CD14-positive monocyte (primary cell): Measurements from ENCODE around the gene CLN6. TPM values are rescaled to one million over a fixed set of nuclear protein-coding genes. Genes with fewer than 3 reads are reported as not detected.

Experiments used
- DNase-seq, 3 donors: peaks; one replicate each; pipeline ENCODE4 v3.0.0-alpha.2; 2011 to 2022
- H2AFZ ChIP-seq: 2 replicates; pipeline ENCODE4 v1.6.0; 2012; ENCODE audit warnings: mild to moderate bottlenecking, low read depth, low read length, inconsistent platforms; ENCODE audit not compliant: insufficient read depth, poor library complexity, severe bottlenecking
- H3K27ac ChIP-seq, 2 donors: 1 replicate in 1 of 2; 2 replicates in 1 of 2; pipeline ENCODE4 v1.5.1; 2012 to 2013; ENCODE audit warnings: low read length in 2 of 2, control low read depth in 1 of 2, inconsistent platforms in 1 of 2, low read depth in 1 of 2, mild to moderate bottlenecking in 1 of 2
- H3K27me3 ChIP-seq, 2 donors: one replicate each; pipeline versions ENCODE4 v1.6.0 to v1.6.1; 2011 to 2013; ENCODE audit warnings: low read length in 2 of 2; ENCODE audit not compliant: control insufficient read depth in 2 of 2, insufficient read depth in 2 of 2
- H3K36me3 ChIP-seq, 2 donors: replicated peaks in 1 of 2; 1 replicate in 1 of 2; 2 replicates in 1 of 2; pipeline versions ENCODE4 v1.5.1 to v1.6.1; 2012 to 2013; ENCODE audit warnings: low read length in 2 of 2, control low read depth in 1 of 2, inconsistent platforms in 1 of 2, mild to moderate bottlenecking in 1 of 2; ENCODE audit not compliant: insufficient read depth in 2 of 2, control insufficient read depth in 1 of 2
- H3K4me1 ChIP-seq, 2 donors: 1 replicate in 1 of 2; 2 replicates in 1 of 2; pipeline versions ENCODE4 v1.5.1 to v1.6.1; 2012 to 2013; ENCODE audit warnings: low read length in 2 of 2, control low read depth in 1 of 2, inconsistent platforms in 1 of 2, mild to moderate bottlenecking in 1 of 2, moderate library complexity in 1 of 2; ENCODE audit not compliant: insufficient read depth in 2 of 2, control insufficient read depth in 1 of 2
- H3K4me2 ChIP-seq: replicated peaks from 2 replicates; pipeline ENCODE3; 2012; ENCODE audit warnings: low read length, moderate library complexity, mild to moderate bottlenecking; ENCODE audit not compliant: poor library complexity, severe bottlenecking; ENCODE audit errors: extremely low read depth
- H3K4me3 ChIP-seq, 3 experiments: fragments of 200-600 bp in 1 of 3; sonication (generic) in 1 of 3; replicated peaks in 1 of 3; 1 replicate in 2 of 3; 2 replicates in 1 of 3; pipeline ENCODE4 v1.5.1; 2011 to 2013; ENCODE audit warnings: low read length in 3 of 3, mild to moderate bottlenecking in 3 of 3, control low read depth in 2 of 3, low read depth in 2 of 3, inconsistent platforms in 1 of 3, moderate library complexity in 1 of 3
- H3K79me2 ChIP-seq: 2 replicates; pipeline ENCODE4 v1.6.0; 2012; ENCODE audit warnings: mild to moderate bottlenecking, control low read depth, inconsistent platforms, low read length, moderate library complexity; ENCODE audit not compliant: insufficient read depth
- H3K9ac ChIP-seq: 2 replicates; pipeline ENCODE4 v1.6.0; 2017; ENCODE audit warnings: low read length, mild to moderate bottlenecking; ENCODE audit not compliant: insufficient read depth, poor library complexity, severe bottlenecking
- H3K9me3 ChIP-seq, 2 donors: replicated peaks in 1 of 2; 1 replicate in 1 of 2; 2 replicates in 1 of 2; pipeline versions ENCODE4 v1.5.1 to v1.6.1; 2012 to 2013; ENCODE audit warnings: low read length in 2 of 2, control low read depth in 1 of 2; ENCODE audit not compliant: control insufficient read depth in 1 of 2, insufficient read depth in 1 of 2
- H4K20me1 ChIP-seq: 2 replicates; pipeline ENCODE4 v1.6.0; 2012; ENCODE audit warnings: mild to moderate bottlenecking, low read length, control low read depth, moderate library complexity; ENCODE audit not compliant: insufficient read depth
- H3K27ac Mint-ChIP-seq, 7 donors: one replicate each; pipeline ENCODE4 v1.8.0; 2020; ENCODE audit warnings: mild to moderate bottlenecking in 7 of 7, mixed read lengths in 7 of 7, moderate library complexity in 6 of 7, inconsistent platforms in 2 of 7
- H3K27me3 Mint-ChIP-seq, 3 donors: one replicate each; pipeline ENCODE4 v1.8.0; 2021 to 2022; ENCODE audit warnings: low read depth in 3 of 3, mild to moderate bottlenecking in 3 of 3, mixed read lengths in 3 of 3, moderate library complexity in 3 of 3, inconsistent platforms in 1 of 3
- H3K36me3 Mint-ChIP-seq, 2 donors: one replicate each; pipeline ENCODE4 v1.8.0; 2020; ENCODE audit warnings: mixed read lengths in 2 of 2, inconsistent platforms in 1 of 2, mild to moderate bottlenecking in 1 of 2
- H3K4me1 Mint-ChIP-seq: one replicate; pipeline ENCODE4 v1.8.0; 2020; ENCODE audit warnings: mild to moderate bottlenecking, mixed read lengths
- H3K4me3 Mint-ChIP-seq, 2 donors: one replicate each; pipeline ENCODE4 v1.8.0; 2020; ENCODE audit warnings: mild to moderate bottlenecking in 2 of 2, mixed read lengths in 2 of 2, moderate library complexity in 1 of 2
- H3K9me3 Mint-ChIP-seq, 7 donors: one replicate each; pipeline ENCODE4 v1.8.0; 2020 to 2022; ENCODE audit warnings: mixed read lengths in 7 of 7, mild to moderate bottlenecking in 6 of 7, moderate library complexity in 6 of 7, inconsistent platforms in 2 of 7
- CTCF ChIP-seq: fragments of 200-600 bp; IDR thresholded peaks from one replicate; pipeline ENCODE4 v1.8.0; 2022; ENCODE audit warnings: antibody characterized with exemption, mild to moderate bottlenecking
- WGBS: methylation state at CpG from one replicate; pipeline ENCODE4 v1.1.5; 2013; ENCODE audit warnings: missing lambda C conversion rate; ENCODE audit not compliant: insufficient coverage; 5-methylcytosine and 5-hydroxymethylcytosine counted together
- intact Hi-C, 2 donors: fragments of 100-400 bp; cut with micrococcal nuclease; formaldehyde crosslinking; loops; one replicate each; pipeline versions ENCODE4 v1.15.0 to v1.15.1; 2023
- polyA plus RNA-seq, 3 donors: library from polyadenylated mRNA; depleted of rRNA in 1 of 3; unstranded in 2 of 3; stranded (reverse) in 1 of 3; fragments of 300-500 nt in 2 of 3; fragments of >200 nt in 1 of 3; fragmentation: Illumina TruSeq in 2 of 3; gene quantifications; 1 replicate in 2 of 3; 2 replicates in 1 of 3; pipeline ENCODE4 v1.2.3, GENCODE V29; 2012 to 2021

Gene CLN6
- polyA plus RNA-seq, 3 donors, result 3.4 to 37.6 (median 4.2) TPM

- Histone ChIP-seq H4K20me1 (peaks cover 73% of the 10 kb centered on the region), H3K27ac (no peak overlapping the region), H3K4me1 (peaks cover 0 to 12% of the 10 kb centered on the region in 2 donors), H3K9me3 (no peaks in the 10 kb centered on the region), H3K4me2 (no peak overlapping the region), H3K27me3 (no peaks in the 10 kb centered on the region), H3K79me2 (no peaks in the 10 kb centered on the region), H3K4me3 (no peak overlapping the region), H3K36me3 (peaks cover 90 to 98% of the 10 kb centered on the region in 2 donors), H2AFZ (no peak overlapping the region), H3K9ac (no peak overlapping the region)
- Mint-ChIP-seq H3K4me3 (no peak overlapping the region), H3K27ac (no peak overlapping the region), H3K4me1 (peaks cover 16% of the 10 kb centered on the region), H3K27me3 (no peaks in the 10 kb centered on the region), H3K9me3 (no peaks in the 10 kb centered on the region), H3K36me3 (peaks cover 80 to 93% of the 10 kb centered on the region in 2 donors)
- intact Hi-C loops, result no loop called here
- TF ChIP-seq CTCF, result no peak
- WGBS, result no CpG with 5 or more reads among the region's 2 CpGs
- no peak for DNase-seq
These were observed 40.9 kb downstream of the CLN6 start for GRCh38 chr15:68188647-68189046.

GRCh38 chr15:68187559-68187958 is 42.0 kb downstream of the CLN6 start:
- no peak for DNase-seq
- H3K9ac ChIP-seq, result no peak overlapping the region
- no peaks in the 10 kb centered on the region for H3K27me3 ChIP-seq
- H3K27me3 Mint-ChIP-seq, result no peaks in the 10 kb centered on the region
- peak overlapping the region in 4 of 7 donors; percentile 22 to 85 (median 60) for H3K27ac Mint-ChIP-seq
- no peaks in the 10 kb centered on the region for H3K9me3 Mint-ChIP-seq
- H3K4me1 Mint-ChIP-seq, result peaks cover 16% of the 10 kb centered on the region
- H4K20me1 ChIP-seq, result peaks cover 72% of the 10 kb centered on the region
- intact Hi-C loops, result no loop called here
- H3K9me3 ChIP-seq, result no peaks in the 10 kb centered on the region
- peaks cover 90 to 98% of the 10 kb centered on the region in 2 donors for H3K36me3 ChIP-seq
- 80% methylated on average over 3 of the region's 9 CpGs for WGBS
- no peaks in the 10 kb centered on the region for H3K79me2 ChIP-seq
- TF ChIP-seq CTCF, result no peak
- peaks cover 81 to 91% of the 10 kb centered on the region in 2 donors for H3K36me3 Mint-ChIP-seq
- no peak overlapping the region for H3K27ac ChIP-seq
- H3K4me2 ChIP-seq, result no peak overlapping the region
- no peak overlapping the region for H3K4me3 Mint-ChIP-seq
- H3K4me1 ChIP-seq, result peaks cover 0 to 12% of the 10 kb centered on the region in 2 donors
- H3K4me3 ChIP-seq, result no peak overlapping the region
- H2AFZ ChIP-seq, result no peak overlapping the region
